ENCODE results near the gene FOXK1.

GRCh38 chr7:4815609-4816418 is 133.7 kb downstream of the FOXK1 start:
- TF ChIP-seq CTCF (IDR thresholded peaks at IDR 0.05; ENCODE audit: low read depth, low read length) (peak; percentile 27), POLR2A (IDR thresholded peaks at IDR 0.05; ENCODE audit: extremely low read depth, insufficient read length) (no peak), MAX (IDR thresholded peaks at IDR 0.05; ENCODE audit: low read depth, low read length) (no peak), MYC (IDR thresholded peaks at IDR 0.05; ENCODE audit: low read depth, low read length) (no peak)
